Loucy (cell line): ENCODE results near the gene TESMIN.

Source experiments
- EZH2phosphoT487 ChIP-seq: fragments of 200-600 bp; IDR thresholded peaks from 2 replicates; pipeline ENCODE4 v1.6.1; 2018; ENCODE audit warnings: antibody characterized with exemption, mild to moderate bottlenecking, moderate library complexity, borderline replicate concordance
- TF ChIP-seq, protein P1 (sequence below): fragments of 200-600 bp; sonication (generic); conservative IDR thresholded peaks from 2 replicates; pipeline ENCODE4 v1.5.1; 2014; ENCODE audit warnings: mild to moderate bottlenecking, antibody characterized with exemption, low read length

DNA sequence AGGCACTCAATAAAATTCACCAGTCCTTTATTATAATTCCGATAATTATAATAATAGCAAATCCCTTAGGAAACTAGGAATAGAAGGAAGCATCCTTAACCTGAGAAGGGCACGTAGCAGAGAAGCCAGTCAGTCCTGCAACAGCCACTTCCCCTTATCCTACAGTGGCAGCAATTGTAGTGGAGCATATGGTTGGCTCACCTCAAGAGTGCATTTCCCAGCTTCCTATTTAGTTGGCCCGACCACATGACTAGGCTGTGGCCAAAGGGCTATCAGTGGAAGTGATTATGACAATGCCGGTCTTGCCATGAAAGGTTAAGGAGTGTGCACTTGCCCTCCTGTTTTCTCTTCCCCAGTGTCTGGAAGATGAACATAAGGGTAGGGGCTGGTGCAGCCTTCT is 27.0 kb downstream of the TESMIN start:
- TF ChIP-seq, protein P1, sequence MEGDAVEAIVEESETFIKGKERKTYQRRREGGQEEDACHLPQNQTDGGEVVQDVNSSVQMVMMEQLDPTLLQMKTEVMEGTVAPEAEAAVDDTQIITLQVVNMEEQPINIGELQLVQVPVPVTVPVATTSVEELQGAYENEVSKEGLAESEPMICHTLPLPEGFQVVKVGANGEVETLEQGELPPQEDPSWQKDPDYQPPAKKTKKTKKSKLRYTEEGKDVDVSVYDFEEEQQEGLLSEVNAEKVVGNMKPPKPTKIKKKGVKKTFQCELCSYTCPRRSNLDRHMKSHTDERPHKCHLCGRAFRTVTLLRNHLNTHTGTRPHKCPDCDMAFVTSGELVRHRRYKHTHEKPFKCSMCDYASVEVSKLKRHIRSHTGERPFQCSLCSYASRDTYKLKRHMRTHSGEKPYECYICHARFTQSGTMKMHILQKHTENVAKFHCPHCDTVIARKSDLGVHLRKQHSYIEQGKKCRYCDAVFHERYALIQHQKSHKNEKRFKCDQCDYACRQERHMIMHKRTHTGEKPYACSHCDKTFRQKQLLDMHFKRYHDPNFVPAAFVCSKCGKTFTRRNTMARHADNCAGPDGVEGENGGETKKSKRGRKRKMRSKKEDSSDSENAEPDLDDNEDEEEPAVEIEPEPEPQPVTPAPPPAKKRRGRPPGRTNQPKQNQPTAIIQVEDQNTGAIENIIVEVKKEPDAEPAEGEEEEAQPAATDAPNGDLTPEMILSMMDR: no peak
- no peak for TF ChIP-seq EZH2phosphoT487
